K562 (cell line): ENCODE results near the gene CLP1. TPM values are rescaled to one million over a fixed set of nuclear protein-coding genes. Genes with fewer than 3 reads are reported as not detected.

Source experiments
- ATF1 ChIP-seq, 2 experiments: fragments of 450-650 bp in 1 of 2; IDR thresholded peaks; 2 replicates each; pipeline ENCODE4 v1.6.1; 2016; ENCODE audit warnings: missing compliant biosample characterization in 1 of 2, missing genetic modification characterization in 1 of 2
- C11orf30 ChIP-seq: fragments of 450-650 bp; IDR thresholded peaks from 2 replicates; pipeline ENCODE4 v1.6.1; 2016; ENCODE audit warnings: low read depth, mild to moderate bottlenecking
- E2F8 ChIP-seq: fragments of 450-650 bp; IDR thresholded peaks from 2 replicates; pipeline ENCODE4 v1.7.1; 2018; ENCODE audit warnings: mild to moderate bottlenecking, low read depth; ENCODE audit not compliant: partially characterized antibody
- ETS2 ChIP-seq: IDR thresholded peaks from 2 replicates; pipeline ENCODE4 v1.6.1; 2016; ENCODE audit warnings: borderline replicate concordance, missing genetic modification characterization, mild to moderate bottlenecking, moderate library complexity, missing compliant biosample characterization; ENCODE audit not compliant: poor library complexity, severe bottlenecking
- GATAD2B ChIP-seq: fragments of 450-650 bp; IDR thresholded peaks from 2 replicates; pipeline ENCODE4 v1.6.1; 2017; ENCODE audit warnings: mild to moderate bottlenecking, borderline replicate concordance
- HNRNPLL ChIP-seq: fragments of 200-400 bp; formaldehyde crosslinking; IDR thresholded peaks from 2 replicates; pipeline ENCODE4 v1.6.1; 2017; ENCODE audit warnings: low read length, low read depth, mild to moderate bottlenecking; ENCODE audit not compliant: poor library complexity, severe bottlenecking
- ID3 ChIP-seq, 2 experiments: fragments of 250-450 bp in 1 of 2; fragments of 450-650 bp in 1 of 2; sonication (Bioruptor Pico) in 1 of 2; IDR thresholded peaks; 2 replicates each; pipeline versions ENCODE4 v1.6.1 to v1.8.0; 2016 to 2021; ENCODE audit warnings: mild to moderate bottlenecking in 2 of 2, moderate library complexity in 2 of 2, missing compliant biosample characterization in 1 of 2, missing genetic modification characterization in 1 of 2
- KLF1 ChIP-seq: fragments of 450-650 bp; IDR thresholded peaks from 2 replicates; pipeline ENCODE4 v1.6.1; 2016; ENCODE audit warnings: missing genetic modification characterization, missing compliant biosample characterization
- L3MBTL2 ChIP-seq: fragments of 450-650 bp; IDR thresholded peaks from 2 replicates; pipeline ENCODE4 v1.6.1; 2016; ENCODE audit warnings: mild to moderate bottlenecking, moderate library complexity
- MCM7 ChIP-seq, 2 experiments: fragments of 450-650 bp; IDR thresholded peaks; 2 replicates each; pipeline ENCODE4 v1.6.1; 2016 to 2018
- MEIS2 ChIP-seq: fragments of 450-650 bp; IDR thresholded peaks from 2 replicates; pipeline ENCODE4 v1.6.1; 2014; ENCODE audit warnings: mild to moderate bottlenecking; ENCODE audit not compliant: partially characterized antibody
- NR2F6 ChIP-seq: fragments of 450-650 bp; formaldehyde crosslinking; IDR thresholded peaks from 2 replicates; pipeline ENCODE4 v1.4.0; 2020; ENCODE audit warnings: mild to moderate bottlenecking
- PREB ChIP-seq: sonication (generic); formaldehyde crosslinking; IDR thresholded peaks from 2 replicates; pipeline ENCODE4 v1.8.1; 2023; ENCODE audit warnings: mild to moderate bottlenecking, missing genetic modification reagents
- RBBP5 ChIP-seq: fragments of 200-600 bp; sonication (generic); IDR thresholded peaks from 2 replicates; pipeline ENCODE4 v1.6.1; 2012; ENCODE audit warnings: borderline replicate concordance, mild to moderate bottlenecking, low read length, control low read depth, inconsistent platforms; ENCODE audit not compliant: insufficient read depth, poor library complexity, severe bottlenecking
- RNF219 ChIP-seq: fragments of 250-450 bp; sonication (Bioruptor Pico); IDR thresholded peaks from 2 replicates; pipeline ENCODE4 v1.5.0; 2022; ENCODE audit warnings: mild to moderate bottlenecking
- TBL1XR1 ChIP-seq, 2 experiments: IDR thresholded peaks; 2 replicates each; pipeline ENCODE4 v1.6.1; 2012; ENCODE audit warnings: improper control_type of control experiment in 2 of 2, low read length in 2 of 2, mild to moderate bottlenecking in 1 of 2
- TFAP4 ChIP-seq: sonication (generic); formaldehyde crosslinking; IDR thresholded peaks from 2 replicates; pipeline ENCODE4 v1.8.0; 2022; ENCODE audit warnings: missing genetic modification reagents, mild to moderate bottlenecking, moderate library complexity, borderline replicate concordance
- ZBTB17 ChIP-seq: fragments of 450-650 bp; formaldehyde crosslinking; IDR thresholded peaks from 2 replicates; pipeline ENCODE4 v1.4.0; 2020; ENCODE audit warnings: mild to moderate bottlenecking
- ZNF408 ChIP-seq: fragments of 250-450 bp; sonication (Bioruptor Pico); IDR thresholded peaks from 2 replicates; pipeline ENCODE4 v1.4.0; 2020; ENCODE audit warnings: low read depth, mild to moderate bottlenecking, moderate library complexity
- polyA plus RNA-seq, 8 experiments: library from polyadenylated mRNA; depleted of rRNA in 4 of 8; stranded (reverse) in 5 of 8; unstranded in 3 of 8; fragments of >200 nt; fragmentation: Nextera tagmentation in 2 of 8; fragmentation: Illumina TruSeq in 1 of 8; extraction: Ambion mirVana in 2 of 8; extraction: Trizol in 1 of 8; gene quantifications; 2 replicates each; pipeline versions ENCODE4 v1.2.1 to v1.2.3, GENCODE V29; 2011 to 2014; ENCODE audit warnings: inconsistent platforms in 1 of 8, missing spikeins in 1 of 8
- total RNA-seq, 7 experiments: library from RNA; depleted of rRNA in 6 of 7; stranded (reverse); fragments of >200 nt in 6 of 7; fragmentation: Illumina TruSeq in 2 of 7; extraction: Trizol in 2 of 7; gene quantifications; 2 replicates each; pipeline versions ENCODE4 v1.2.1 to v1.2.3, GENCODE V29; 2011 to 2021; ENCODE audit warnings: low replicate concordance in 1 of 7

CLP1 gene
- total and polyA plus RNA-seq, 9 of the 15 experiments (the other 6 are each of a cell fraction or from before 2014, with no cell fraction given), result 19.1 to 46.2 (median 27.8) TPM

GRCh38 chr11:57657194-57658022 is at the start of gene CLP1 (continued):
- TF ChIP-seq RBBP5 (peak; percentile 64), ATF1 (CRISPR knock-in tag; IDR thresholded peaks at IDR 0.05) (peak; percentile 39; the same call in 1 of the 2 replicates), ATF1 (tag; IDR thresholded peaks at IDR 0.05) (peak; percentile 96), PREB (CRISPR knock-in tag) (no peak), GATAD2B (no peak), E2F8 (peak; percentile 70), TBL1XR1 (IDR thresholded peaks at IDR 0.05; ENCODE audit: low read length in 2 of 2) (no peak; a peak in 1 of 4 replicates), ETS2 (tag) (no peak), MCM7 (IDR thresholded peaks at IDR 0.05) (no peak), L3MBTL2 (peak; percentile 86), TFAP4 (CRISPR knock-in tag) (peak; percentile 89; the same call in 1 of the 2 replicates), ID3 (CRISPR knock-in tag; IDR thresholded peaks at IDR 0.05) (no peak), ID3 (tag; IDR thresholded peaks at IDR 0.05) (peak; percentile 68), KLF1 (tag) (peak; percentile 41; the same call in 1 of the 2 replicates), NR2F6 (CRISPR knock-in tag) (no peak), ZBTB17 (CRISPR knock-in tag) (no peak), HNRNPLL (peak; percentile 63), RNF219 (CRISPR knock-in tag) (no peak), C11orf30 (peak; percentile 75), MEIS2 (peak; percentile 57), ZNF408 (CRISPR knock-in tag) (no peak)
